HepG2 (cell line): ENCODE data around the gene MYL6B. TPM values are rescaled to one million over a fixed set of nuclear protein-coding genes. Genes with fewer than 3 reads are reported as not detected.
A peak's percentile ranks its signal among the peaks of the same experiment; 100 is the strongest.

Experiments used
- ARNTL ChIP-seq: sonication (generic); formaldehyde crosslinking; IDR thresholded peaks from 2 replicates; pipeline ENCODE4 v1.4.0; 2020; ENCODE audit warnings: mild to moderate bottlenecking, missing genetic modification reagents
- CTCF ChIP-seq: sonication (generic); formaldehyde crosslinking; IDR thresholded peaks from 2 replicates; pipeline ENCODE4 v1.5.0; 2020; ENCODE audit warnings: mild to moderate bottlenecking, missing genetic modification reagents, moderate library complexity
- HOMEZ ChIP-seq: IDR thresholded peaks from 2 replicates; pipeline ENCODE4 v1.6.1; 2016; ENCODE audit warnings: low read depth
- NKX3-1 ChIP-seq: sonication (generic); formaldehyde crosslinking; IDR thresholded peaks from 2 replicates; pipeline ENCODE4 v1.5.0; 2020; ENCODE audit warnings: missing genetic modification reagents
- PATZ1 ChIP-seq: sonication (generic); formaldehyde crosslinking; IDR thresholded peaks from 2 replicates; pipeline ENCODE4 v1.4.0; 2020; ENCODE audit warnings: missing genetic modification reagents
- PCBP1 ChIP-seq: fragments of 200-400 bp; formaldehyde crosslinking; IDR thresholded peaks from 2 replicates; pipeline ENCODE4 v1.6.1; 2017; ENCODE audit warnings: mild to moderate bottlenecking, low read depth, low read length, borderline replicate concordance
- SMAD9 ChIP-seq: sonication (generic); formaldehyde crosslinking; IDR thresholded peaks from 2 replicates; pipeline ENCODE4 v1.5.1; 2020; ENCODE audit warnings: mild to moderate bottlenecking, missing genetic modification reagents
- ZNF235 ChIP-seq: sonication (generic); formaldehyde crosslinking; IDR thresholded peaks from 2 replicates; pipeline ENCODE4 v1.8.1; 2023; ENCODE audit warnings: mild to moderate bottlenecking, missing genetic modification reagents, borderline replicate concordance
- ZNF556 ChIP-seq: sonication (generic); formaldehyde crosslinking; IDR thresholded peaks from 2 replicates; pipeline ENCODE4 v1.4.0; 2020; ENCODE audit warnings: mild to moderate bottlenecking, missing genetic modification reagents, borderline replicate concordance
- ZNF687 ChIP-seq: sonication (generic); formaldehyde crosslinking; IDR thresholded peaks from 2 replicates; pipeline ENCODE4 v1.5.1; 2020; ENCODE audit warnings: mild to moderate bottlenecking, missing genetic modification reagents, moderate library complexity
- ZNF724P ChIP-seq: sonication (generic); formaldehyde crosslinking; IDR thresholded peaks from 2 replicates; pipeline ENCODE4 v1.8.0; 2022; ENCODE audit warnings: missing genetic modification reagents, borderline replicate concordance
- polyA plus RNA-seq, 8 experiments: library from polyadenylated mRNA; depleted of rRNA in 3 of 8; stranded (reverse) in 7 of 8; unstranded in 1 of 8; fragments of >200 nt; fragmentation: Illumina TruSeq in 4 of 8; extraction: Trizol in 4 of 8; gene quantifications; 2 replicates each; pipeline versions ENCODE4 v1.2.1 to v1.2.3, GENCODE V29; 2011 to 2016; ENCODE audit warnings: low read depth in 4 of 8, missing spikeins in 1 of 8, mixed read lengths in 1 of 8; ENCODE audit not compliant: insufficient read depth in 1 of 8
- total RNA-seq, 5 experiments: library from RNA; depleted of rRNA; stranded (reverse); fragments of >200 nt; fragmentation: Illumina TruSeq; extraction: Trizol; gene quantifications; 2 replicates each; pipeline ENCODE4 v1.2.3, GENCODE V29; 2016; ENCODE audit warnings: low read depth in 1 of 5
- TF ChIP-seq, protein P1 (sequence below), 2 experiments: sonication (generic) in 1 of 2; formaldehyde crosslinking in 1 of 2; IDR thresholded peaks; 2 replicates each; pipeline versions ENCODE4 v1.5.1 to v1.6.1; 2011 to 2020; ENCODE audit warnings: borderline replicate concordance in 1 of 2, low read depth in 1 of 2, low read length in 1 of 2, mild to moderate bottlenecking in 1 of 2, missing genetic modification reagents in 1 of 2, moderate library complexity in 1 of 2
- TF ChIP-seq, protein P2 (sequence below): sonication (generic); formaldehyde crosslinking; IDR thresholded peaks from 2 replicates; pipeline ENCODE4 v1.4.0; 2020; ENCODE audit warnings: missing genetic modification reagents, borderline replicate concordance

Gene MYL6B
- total and polyA plus RNA-seq, 2 of the 13 experiments (the other 11 are each of a cell fraction or from before 2014, with no cell fraction given) = 75.7 to 88.7 TPM

- TF ChIP-seq CTCF (CRISPR knock-in tag) = peak; percentile 25; the same call in 1 of the 2 replicates
- peak; percentile 96 for TF ChIP-seq PCBP1
- no peak for TF ChIP-seq ZNF556 (CRISPR knock-in tag)
- TF ChIP-seq ZNF687 (CRISPR knock-in tag) = peak; percentile 79
- no peak for TF ChIP-seq ZNF724P (CRISPR knock-in tag)
- no peak for TF ChIP-seq HOMEZ (CRISPR knock-in tag)
- TF ChIP-seq, protein P1, sequence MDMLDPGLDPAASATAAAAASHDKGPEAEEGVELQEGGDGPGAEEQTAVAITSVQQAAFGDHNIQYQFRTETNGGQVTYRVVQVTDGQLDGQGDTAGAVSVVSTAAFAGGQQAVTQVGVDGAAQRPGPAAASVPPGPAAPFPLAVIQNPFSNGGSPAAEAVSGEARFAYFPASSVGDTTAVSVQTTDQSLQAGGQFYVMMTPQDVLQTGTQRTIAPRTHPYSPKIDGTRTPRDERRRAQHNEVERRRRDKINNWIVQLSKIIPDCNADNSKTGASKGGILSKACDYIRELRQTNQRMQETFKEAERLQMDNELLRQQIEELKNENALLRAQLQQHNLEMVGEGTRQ (IDR thresholded peaks at IDR 0.05; ENCODE audit: low read depth, low read length) = no peak
- TF ChIP-seq, protein P1 (CRISPR knock-in tag; IDR thresholded peaks at IDR 0.05; ENCODE audit: borderline replicate concordance) = no peak
- no peak for TF ChIP-seq ARNTL
- TF ChIP-seq SMAD9 (CRISPR knock-in tag) = 0 out of 2 replicates have a peak, but pooled peaks have one; percentile 25
- peak; percentile 88 for TF ChIP-seq PATZ1 (CRISPR knock-in tag)
- TF ChIP-seq, protein P2, sequence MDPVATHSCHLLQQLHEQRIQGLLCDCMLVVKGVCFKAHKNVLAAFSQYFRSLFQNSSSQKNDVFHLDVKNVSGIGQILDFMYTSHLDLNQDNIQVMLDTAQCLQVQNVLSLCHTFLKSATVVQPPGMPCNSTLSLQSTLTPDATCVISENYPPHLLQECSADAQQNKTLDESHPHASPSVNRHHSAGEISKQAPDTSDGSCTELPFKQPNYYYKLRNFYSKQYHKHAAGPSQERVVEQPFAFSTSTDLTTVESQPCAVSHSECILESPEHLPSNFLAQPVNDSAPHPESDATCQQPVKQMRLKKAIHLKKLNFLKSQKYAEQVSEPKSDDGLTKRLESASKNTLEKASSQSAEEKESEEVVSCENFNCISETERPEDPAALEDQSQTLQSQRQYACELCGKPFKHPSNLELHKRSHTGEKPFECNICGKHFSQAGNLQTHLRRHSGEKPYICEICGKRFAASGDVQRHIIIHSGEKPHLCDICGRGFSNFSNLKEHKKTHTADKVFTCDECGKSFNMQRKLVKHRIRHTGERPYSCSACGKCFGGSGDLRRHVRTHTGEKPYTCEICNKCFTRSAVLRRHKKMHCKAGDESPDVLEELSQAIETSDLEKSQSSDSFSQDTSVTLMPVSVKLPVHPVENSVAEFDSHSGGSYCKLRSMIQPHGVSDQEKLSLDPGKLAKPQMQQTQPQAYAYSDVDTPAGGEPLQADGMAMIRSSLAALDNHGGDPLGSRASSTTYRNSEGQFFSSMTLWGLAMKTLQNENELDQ = no peak
- peak; percentile 73; the same call in 1 of the 2 replicates for TF ChIP-seq ZNF235 (CRISPR knock-in tag)
- TF ChIP-seq NKX3-1 (CRISPR knock-in tag) = 0 out of 2 replicates have a peak, but pooled peaks have one; percentile 46
Measured at GRCh38 chr12:56152132-56152755, at the start of gene MYL6B (continued).
